ENCODE results near the gene MRPL47.
A peak's percentile ranks its signal among the peaks of the same experiment; 100 is the strongest.
"Not testable (repeated sequence)": the region's sequence is repeated elsewhere in the genome, so short reads cannot be mapped to it uniquely, and the experiment has no call there.

The MRPL47 gene

DNA sequence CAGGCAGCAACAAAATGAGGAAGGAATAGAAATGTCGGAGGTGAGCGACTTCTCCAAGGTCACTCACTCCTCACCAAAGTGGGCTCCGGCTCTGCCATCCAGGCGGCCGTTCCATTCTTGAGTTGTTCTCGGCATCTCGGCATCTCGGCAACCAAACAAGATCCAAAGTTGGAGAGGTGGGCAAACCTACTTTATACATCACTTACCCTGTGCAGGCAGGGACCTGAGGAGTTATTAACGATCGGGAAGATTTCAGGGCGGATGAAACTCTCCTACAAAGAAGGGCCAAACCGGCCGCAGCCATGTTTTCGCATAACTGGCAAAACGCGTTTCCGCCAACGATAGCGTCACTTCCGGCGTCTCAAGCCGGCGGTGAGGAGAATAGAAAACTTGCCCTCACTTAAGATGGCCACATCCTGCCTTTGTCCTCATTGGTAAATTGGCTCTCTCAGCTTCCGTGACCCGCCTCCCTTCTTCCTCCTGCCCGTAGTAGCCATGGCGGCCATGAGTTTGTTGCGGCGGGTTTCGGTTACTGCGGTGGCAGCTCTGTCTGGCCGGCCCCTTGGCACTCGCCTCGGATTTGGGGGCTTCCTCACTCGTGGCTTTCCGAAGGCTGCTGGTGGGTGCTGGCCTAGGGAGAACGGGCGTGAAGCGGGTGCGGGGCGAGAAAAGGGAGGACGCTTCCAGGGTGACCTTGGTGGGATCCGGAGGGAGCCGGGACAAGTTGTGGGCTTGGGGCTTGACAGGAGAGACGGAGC is at the start of gene MRPL47, which contains the start of gene NDUFB5:
Gene MRPL47 (minus strand): TSS at position 318 of the 758 bp plus-strand sequence. CDS start 14 bp downstream, at position 304.
Gene NDUFB5 (plus strand): TSS at position 474 of the 758 bp plus-strand sequence. CDS start 22 bp downstream, at position 496.
- DNase-seq, result peak; percentile 89

DNA sequence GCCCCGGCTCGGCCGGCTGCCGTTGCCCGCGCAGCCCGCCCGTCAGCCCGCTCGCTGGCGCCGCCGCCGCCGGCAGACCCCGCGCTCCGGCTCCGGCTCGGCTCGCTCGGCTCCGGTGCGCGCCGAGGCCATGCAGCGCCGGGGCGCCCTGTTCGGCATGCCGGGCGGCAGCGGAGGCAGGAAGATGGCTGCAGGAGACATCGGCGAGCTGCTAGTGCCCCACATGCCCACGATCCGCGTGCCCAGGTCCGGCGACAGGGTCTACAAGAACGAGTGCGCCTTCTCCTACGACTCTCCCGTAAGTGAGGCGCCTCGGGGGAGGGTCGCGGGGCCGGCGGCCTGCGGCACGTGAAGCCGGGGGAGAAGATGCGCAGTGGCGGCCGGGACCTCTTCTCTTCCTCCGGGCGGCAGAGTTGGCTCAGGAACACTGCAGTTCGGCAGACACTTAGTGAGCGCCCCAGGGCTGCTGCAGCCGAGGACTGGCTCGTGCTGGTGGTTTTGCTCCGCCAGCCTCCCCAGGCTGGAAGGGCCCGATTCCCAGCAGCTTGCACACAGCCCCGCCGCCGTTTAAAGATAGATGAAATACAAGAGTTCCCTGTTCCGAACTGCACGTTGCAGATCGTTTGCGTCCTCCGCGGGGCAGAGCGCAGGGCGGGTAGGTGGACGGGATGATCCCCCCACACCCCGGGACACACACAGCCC is 48.8 kb upstream of the MRPL47 start:
- DNase-seq, result peak; percentile 66

- DNase-seq, result peak; percentile 61
Measured at GRCh38 chr3:179652447-179653095, 48.1 kb upstream of the MRPL47 start, which contains the start of gene USP13. TSS of gene USP13 (plus strand) at chr3:179653040. CDS start at chr3:179653226, 186 bp downstream.

GRCh38 chr3:179651687-179652446 is 47.4 kb upstream of the MRPL47 start:
- no peak for DNase-seq

DNA sequence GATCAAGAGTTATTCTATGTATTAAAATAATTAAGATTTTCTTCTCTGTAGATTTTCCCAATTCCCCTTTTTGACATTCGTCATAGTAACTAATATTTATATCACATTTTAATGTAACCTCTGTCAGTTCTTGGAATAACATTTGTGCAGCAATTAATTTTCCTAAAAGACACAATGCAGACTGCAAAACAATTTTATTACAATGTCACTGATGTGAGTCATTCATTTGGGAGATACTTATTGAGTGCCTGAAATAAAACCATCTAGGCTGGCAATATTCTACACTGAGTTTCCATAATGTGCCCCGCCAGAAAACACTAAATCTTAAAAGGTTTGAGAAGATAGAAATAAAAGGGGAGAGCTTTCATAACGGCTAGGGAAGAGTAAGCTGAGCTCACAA is 41.7 kb upstream of the MRPL47 start:
- no peak for DNase-seq

DNA sequence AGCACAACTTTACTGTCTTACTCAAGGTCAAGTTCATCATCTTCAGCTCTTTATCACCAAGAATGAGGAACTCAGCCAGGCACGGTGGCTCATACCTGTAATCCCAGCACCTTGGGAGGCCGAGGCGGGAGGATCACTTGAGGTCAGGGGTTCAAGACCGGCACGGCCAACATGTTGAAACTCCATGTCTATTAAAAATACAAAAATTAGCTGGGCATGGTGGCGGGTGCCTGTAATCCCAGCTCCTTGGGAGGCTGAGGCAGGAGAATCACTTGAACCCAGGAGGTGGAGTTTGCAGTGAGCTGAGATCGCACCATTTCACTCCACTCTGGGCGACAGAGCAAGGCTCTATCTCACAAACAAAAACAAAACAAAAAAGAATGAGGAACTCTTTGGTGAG is 39.4 kb upstream of the MRPL47 start:
- DNase-seq, result not testable (repeated sequence)

GRCh38 chr3:179642871-179643270 is 38.4 kb upstream of the MRPL47 start:
- no peak for DNase-seq

- no peak for DNase-seq
Measured at GRCh38 chr3:179640469-179640868, 36.0 kb upstream of the MRPL47 start.

GRCh38 chr3:179630753-179631451 is 26.5 kb upstream of the MRPL47 start:
- no peak for DNase-seq

DNA sequence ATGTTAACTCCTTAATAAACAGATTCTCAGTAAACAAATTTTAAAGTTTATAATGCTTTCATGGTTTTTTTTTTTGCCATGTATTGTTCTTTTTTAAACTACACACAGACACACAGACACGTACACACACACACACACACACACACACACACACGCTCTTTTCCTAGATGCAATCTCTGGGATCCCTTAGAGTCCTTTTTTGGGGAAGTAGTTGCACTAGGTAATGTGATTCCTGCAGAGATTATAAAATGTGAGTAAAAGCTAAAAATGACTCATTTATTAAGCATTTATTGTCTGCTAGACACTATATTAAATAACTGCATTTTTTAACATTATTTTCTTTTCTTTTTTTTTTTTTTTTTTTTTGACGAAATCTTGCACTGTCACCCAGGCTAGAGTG is 20.0 kb upstream of the MRPL47 start:
- DNase-seq, result no peak

GRCh38 chr3:179622023-179622422 is 17.6 kb upstream of the MRPL47 start:
- no peak for DNase-seq

DNA sequence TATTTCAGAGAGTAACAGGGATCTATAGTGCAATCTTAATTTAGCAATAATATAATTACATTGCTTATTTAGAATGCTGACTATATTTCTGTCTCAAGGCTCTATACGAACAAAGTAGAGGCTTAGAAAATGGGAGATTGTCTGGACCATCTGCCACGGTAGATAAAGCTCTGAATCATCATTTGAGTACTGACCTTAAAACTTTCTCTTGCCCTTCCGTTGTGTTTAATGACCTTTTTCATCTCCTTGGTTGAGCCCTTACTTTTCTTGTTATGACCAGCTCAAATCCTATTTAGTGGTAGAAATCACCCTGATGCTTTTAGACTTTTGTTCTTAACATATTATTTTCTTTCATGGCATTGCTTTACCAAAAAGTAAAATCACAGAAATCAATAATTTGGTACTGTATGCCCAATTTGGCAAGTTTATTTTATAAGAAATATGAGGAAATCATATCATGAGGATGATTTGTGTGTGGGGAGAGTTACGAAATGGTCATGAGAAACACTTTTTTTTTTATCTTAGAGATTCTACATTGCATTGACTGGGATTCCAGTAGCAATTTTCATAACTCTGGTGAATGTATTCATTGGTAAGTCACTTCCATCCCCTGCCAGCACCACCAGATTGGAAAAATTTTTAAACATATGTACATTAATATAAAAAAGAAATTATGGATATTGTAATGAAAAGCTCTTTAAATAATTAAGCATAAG is 11.2 kb upstream of the MRPL47 start:
- DNase-seq, result no peak

GRCh38 chr3:179613807-179614206 is 9.4 kb upstream of the MRPL47 start:
- no peak for DNase-seq

DNA sequence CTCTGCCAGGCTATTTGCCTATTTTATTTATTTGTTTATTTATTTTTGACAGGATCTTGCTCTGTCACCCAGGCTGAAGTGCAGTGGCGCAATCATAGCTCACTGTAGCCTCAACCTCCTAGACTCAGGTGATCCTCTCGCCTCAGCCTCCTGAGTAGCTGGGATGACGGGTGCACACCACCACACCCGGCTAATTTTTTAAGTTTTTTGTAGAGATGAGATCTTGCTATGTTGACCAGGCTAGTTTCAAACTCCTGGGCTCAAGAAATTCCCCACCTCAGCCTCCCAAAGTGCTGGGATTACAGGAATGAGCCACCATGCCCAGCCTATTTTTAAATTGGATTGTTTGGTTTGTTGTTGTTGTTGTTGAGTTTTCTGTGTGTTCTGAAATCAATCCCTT is 5.6 kb upstream of the MRPL47 start:
- DNase-seq, result no peak

DNA sequence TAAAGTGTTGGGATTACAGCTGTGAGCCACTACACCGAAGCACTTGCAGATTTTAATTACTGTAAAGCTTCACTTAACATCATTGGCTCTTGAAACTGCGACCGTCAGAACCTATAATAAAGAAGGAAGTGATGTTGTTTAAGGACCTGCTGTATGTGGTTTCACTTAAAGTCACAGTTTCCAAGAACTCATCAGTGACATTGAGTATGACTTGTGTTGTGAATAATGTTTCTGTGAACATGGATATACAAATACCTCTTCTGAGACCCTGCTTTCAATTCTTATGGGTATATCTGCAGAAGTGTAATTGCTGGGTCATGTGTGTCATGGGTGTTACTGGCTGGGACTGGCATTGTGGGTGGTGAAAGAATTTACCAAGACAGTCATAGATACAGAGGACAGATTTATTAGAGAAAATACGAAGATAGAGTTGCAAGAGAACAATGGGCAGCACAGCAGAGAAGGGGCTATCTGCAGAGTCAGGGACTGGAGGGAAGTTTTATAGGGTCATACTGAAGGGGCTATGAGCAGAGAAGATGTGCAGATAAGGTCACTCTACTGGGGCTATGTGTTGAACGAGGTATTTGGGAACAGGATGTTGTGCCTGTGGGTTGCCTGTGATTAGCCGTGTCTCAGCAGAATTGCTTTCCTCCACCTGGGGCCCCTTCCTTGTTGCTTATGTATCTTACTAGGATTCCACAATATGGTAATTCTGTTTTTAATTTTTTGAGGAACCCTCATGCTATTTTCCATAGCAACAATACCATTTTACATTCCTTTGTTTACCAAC is 4.7 kb upstream of the MRPL47 start:
- DNase-seq, result no peak

- DNase-seq, result no peak
Measured at GRCh38 chr3:179606534-179607085, 2.2 kb upstream of the MRPL47 start.

GRCh38 chr3:179603831-179604230 is 607 bp downstream of the MRPL47 start:
- no peak for DNase-seq

- no peak for DNase-seq
Measured at GRCh38 chr3:179603321-179603720, 1.1 kb downstream of the MRPL47 start.

DNA sequence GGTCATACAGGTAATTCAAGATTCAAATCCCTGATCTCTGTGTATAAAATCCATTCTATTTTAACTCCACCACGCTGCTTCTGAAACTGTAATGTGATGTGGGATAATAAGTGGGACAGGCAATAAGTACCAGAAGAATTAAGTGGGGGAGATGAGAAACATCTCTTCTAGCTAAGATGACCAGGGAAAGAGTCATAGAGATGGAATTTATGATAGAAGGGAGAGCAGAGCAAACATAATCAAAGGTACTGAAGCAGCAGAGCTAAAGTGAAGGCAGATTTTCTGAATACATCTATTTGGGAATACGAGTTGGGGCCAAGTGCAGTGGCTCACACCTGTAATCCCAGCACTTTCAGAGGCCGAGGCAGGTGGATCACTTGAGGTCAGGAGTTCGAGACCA is 4.9 kb downstream of the MRPL47 start:
- no peak for DNase-seq

- DNase-seq, result no peak
Measured at GRCh38 chr3:179591313-179591712, 13.1 kb downstream of the MRPL47 start.

All from stimulated activated CD4-positive, alpha-beta T cell treated with anti-CD3 and anti-CD28 coated beads, Interleukin-4, amount 100 ng/mL, for 1 hour (primary cell).